T-cell (primary cell): ENCODE results near the gene GPR26. TPM values are rescaled to one million over a fixed set of nuclear protein-coding genes. Genes with fewer than 3 reads are reported as not detected.
"Not testable (repeated sequence)": the region's sequence is repeated elsewhere in the genome, so short reads cannot be mapped to it uniquely, and the experiment has no call there.

ENCODE experiments used
- ATAC-seq, 4 experiments: fragments of 200-7000 bp in 3 of 4; fragments of 150-1000 bp in 1 of 4; cut with Tn5 transposase; replicated peaks in 1 of 4; 1 replicate in 3 of 4; 2 replicates in 1 of 4; pipeline ENCODE4 v1.10.0; 2021; ENCODE audit warnings: moderate library complexity in 3 of 4, mild to moderate bottlenecking in 2 of 4, moderate number of reproducible peaks in 1 of 4
- CTCF ChIA-PET, 2 donors: fragments of 300-600 bp; sonication (Branson Sonifier 250); formaldehyde crosslinking; loops; one replicate each; lab custom pipeline; 2022; ENCODE audit warnings: antibody characterized with exemption in 2 of 2; lab: Charles Lee
- POLR2A ChIA-PET, 2 donors: fragments of 300-600 bp; sonication (Branson Sonifier 250); formaldehyde crosslinking; loops; one replicate each; lab custom pipeline; 2022; ENCODE audit warnings: antibody characterized with exemption in 2 of 2; lab: Charles Lee
- DNase-seq, 35 experiments: peaks; one replicate each; pipeline versions ENCODE4 v3.0.0 to v3.0.0-alpha.2; 2013 to 2023
- H3K27ac ChIP-seq: one replicate; pipeline ENCODE4 v1.5.1; 2013; ENCODE audit warnings: low read length
- H3K27me3 ChIP-seq, 2 experiments: replicated peaks in 1 of 2; 1 replicate in 1 of 2; 2 replicates in 1 of 2; pipeline versions ENCODE4 v1.6.1 to v1.7.0; 2013; ENCODE audit warnings: low read length in 1 of 2, mixed read lengths in 1 of 2; ENCODE audit not compliant: control insufficient read depth in 2 of 2, insufficient read depth in 2 of 2; ENCODE audit errors: extremely low read depth in 1 of 2
- H3K36me3 ChIP-seq, 2 donors: 1 replicate in 1 of 2; 2 replicates in 1 of 2; pipeline versions ENCODE4 v1.6.1 to v1.7.0; 2013; ENCODE audit warnings: low read length in 1 of 2; ENCODE audit not compliant: control insufficient read depth in 2 of 2, insufficient read depth in 1 of 2; ENCODE audit errors: extremely low read depth in 1 of 2
- H3K4me1 ChIP-seq, 2 experiments: 1 replicate in 1 of 2; 2 replicates in 1 of 2; pipeline versions ENCODE4 v1.6.1 to v1.7.0; 2013; ENCODE audit warnings: low read length in 2 of 2, mixed read lengths in 1 of 2; ENCODE audit not compliant: insufficient read depth in 2 of 2, control insufficient read depth in 1 of 2; ENCODE audit errors: extremely low read depth in 1 of 2
- H3K4me3 ChIP-seq, 2 donors: 1 replicate in 1 of 2; 2 replicates in 1 of 2; pipeline versions ENCODE4 v1.5.1 to v1.7.0; 2013; ENCODE audit warnings: mild to moderate bottlenecking in 2 of 2, low read length in 1 of 2, moderate library complexity in 1 of 2; ENCODE audit not compliant: control insufficient read depth in 1 of 2; ENCODE audit errors: extremely low read depth in 1 of 2
- H3K9me3 ChIP-seq: 2 replicates; pipeline ENCODE4 v1.7.0; 2013
- H3K27ac Mint-ChIP-seq, 2 donors: one replicate each; pipeline ENCODE4 v1.8.0; 2020 to 2021; ENCODE audit warnings: mild to moderate bottlenecking in 2 of 2, mixed read lengths in 2 of 2
- H3K27me3 Mint-ChIP-seq, 2 donors: one replicate each; pipeline ENCODE4 v1.8.0; 2021 to 2022; ENCODE audit warnings: mixed read lengths in 2 of 2
- H3K36me3 Mint-ChIP-seq: one replicate; pipeline ENCODE4 v1.8.0; 2021; ENCODE audit warnings: mixed read lengths
- H3K4me1 Mint-ChIP-seq, 3 donors: one replicate each; pipeline ENCODE4 v1.8.0; 2020 to 2022; ENCODE audit warnings: mixed read lengths in 3 of 3, mild to moderate bottlenecking in 1 of 3
- H3K4me3 Mint-ChIP-seq, 3 donors: one replicate each; pipeline ENCODE4 v1.8.0; 2020 to 2022; ENCODE audit warnings: mild to moderate bottlenecking in 3 of 3, mixed read lengths in 3 of 3, moderate library complexity in 3 of 3
- H3K9me3 Mint-ChIP-seq, 3 donors: one replicate each; pipeline ENCODE4 v1.8.0; 2020 to 2022; ENCODE audit warnings: mixed read lengths in 3 of 3
- WGBS: methylation state at CpG from one replicate; pipeline ENCODE4 v1.1.5; 2013; ENCODE audit warnings: missing lambda C conversion rate; ENCODE audit not compliant: insufficient coverage; 5-methylcytosine and 5-hydroxymethylcytosine counted together
- total RNA-seq, 35 experiments: library from RNA in 6 of 35; stranded (reverse) in 6 of 35; fragments of 120-200 nt in 1 of 35; gene quantifications; one replicate each; pipeline versions ENCODE4 v1.2.1 to v1.2.4 and lab custom pipeline; 2013 to 2026

GPR26 gene
- total RNA-seq, 5 donors from 2014 or later (not counting 1 experiment from before 2014, with no cell fraction given) = not detected

DNA sequence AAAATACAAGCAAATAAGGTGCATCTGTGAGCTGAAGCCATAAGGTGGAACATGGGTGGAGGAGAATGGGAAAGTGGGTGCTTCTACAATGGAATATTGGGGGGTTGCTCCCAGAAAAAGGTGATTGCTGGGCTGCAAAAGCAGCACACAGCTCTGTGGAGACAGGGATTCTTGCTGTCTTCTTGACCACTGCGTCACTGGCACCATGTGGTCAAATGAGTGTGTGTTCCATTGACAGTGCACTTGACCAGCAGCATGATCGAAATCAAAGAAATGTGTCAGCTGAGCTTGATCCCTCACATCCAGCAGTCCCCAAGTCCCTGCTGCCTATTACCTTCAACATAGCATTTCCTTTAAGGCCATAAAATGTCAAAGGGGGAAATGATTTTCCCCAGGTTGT, 56.2 kb downstream of the GPR26 start:
- Histone ChIP-seq H3K36me3 (no peaks in the 10 kb centered on the region), H3K4me3 (no peak overlapping the region), H3K27me3 (peaks cover 0 to 8% of the 10 kb centered on the region in 2 experiments), H3K27ac (no peak overlapping the region), H3K9me3 (no peaks in the 10 kb centered on the region), H3K4me1 (no peaks in the 10 kb centered on the region)
- Mint-ChIP-seq H3K4me1 (no peaks in the 10 kb centered on the region), H3K9me3 (peaks cover 0 to 5% (median 2%) of the 10 kb centered on the region in 3 donors), H3K36me3 (no peaks in the 10 kb centered on the region), H3K27me3 (peaks cover 0 to 12% of the 10 kb centered on the region in 2 donors), H3K27ac (no peak overlapping the region), H3K4me3 (no peak overlapping the region)
- WGBS = 100% methylated on average over 1 of the region's 2 CpGs
- ChIA-PET POLR2A (no interaction called here), CTCF (no interaction called here)
- no peak for ATAC-seq
- DNase-seq = no peak

DNA sequence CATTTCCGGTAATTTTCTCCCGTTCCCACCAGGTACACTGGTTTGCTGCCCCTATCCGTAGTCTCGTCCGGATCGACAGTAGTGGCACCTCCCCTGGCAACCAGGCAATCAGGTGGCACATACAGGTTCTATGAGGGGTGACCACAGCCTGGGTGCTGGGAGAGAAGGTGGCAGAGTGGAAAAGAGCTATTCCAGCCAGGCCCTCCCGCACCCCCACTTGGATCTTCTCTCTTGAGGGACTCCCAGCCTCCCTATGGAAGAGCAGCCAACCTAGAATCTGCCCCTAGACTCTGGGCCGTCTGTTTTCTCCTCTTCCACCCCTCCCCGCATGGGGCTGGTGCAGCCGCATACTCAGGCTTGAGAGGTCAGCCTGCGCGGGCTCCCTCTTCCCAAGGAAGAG, 58.6 kb downstream of the GPR26 start:
- H3K27me3 ChIP-seq = peaks cover 0 to 8% of the 10 kb centered on the region in 2 experiments
- H3K4me3 Mint-ChIP-seq = no peak overlapping the region
- H3K9me3 Mint-ChIP-seq = peaks cover 0 to 5% (median 0%) of the 10 kb centered on the region in 3 donors
- ATAC-seq (no peak), DNase-seq (no peak)
- ChIA-PET POLR2A (no interaction called here), CTCF (no interaction called here)
- no peaks in the 10 kb centered on the region for H3K36me3 ChIP-seq
- no peaks in the 10 kb centered on the region for H3K4me1 Mint-ChIP-seq
- no peak overlapping the region for H3K27ac ChIP-seq
- H3K4me3 ChIP-seq = no peak overlapping the region
- 94% methylated on average over 11 of the region's 12 CpGs for WGBS
- H3K9me3 ChIP-seq = no peaks in the 10 kb centered on the region
- peaks cover 2 to 13% of the 10 kb centered on the region in 2 donors for H3K27me3 Mint-ChIP-seq
- H3K36me3 Mint-ChIP-seq = no peaks in the 10 kb centered on the region
- no peaks in the 10 kb centered on the region for H3K4me1 ChIP-seq
- no peak overlapping the region for H3K27ac Mint-ChIP-seq

DNA sequence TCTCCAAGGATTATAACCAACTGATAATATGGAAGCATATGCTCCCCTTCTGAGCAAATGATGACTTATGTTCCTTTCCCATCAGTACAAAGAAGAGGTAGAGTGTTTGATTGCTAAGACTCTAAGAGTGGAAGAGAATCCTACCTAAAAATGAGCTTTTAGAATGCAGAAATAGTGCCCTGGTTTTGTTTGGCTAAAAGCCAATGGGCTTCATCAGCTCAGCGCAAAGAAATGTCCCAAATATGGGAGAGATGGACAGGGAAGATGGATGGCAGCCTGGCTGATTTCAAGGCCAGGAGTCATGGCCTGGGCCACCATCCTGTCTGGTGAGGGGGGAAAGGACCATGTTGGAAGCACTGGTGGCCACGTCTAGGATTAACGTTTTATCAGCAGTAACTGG, 60.2 kb downstream of the GPR26 start:
- Mint-ChIP-seq H3K4me3 (no peak overlapping the region), H3K4me1 (no peaks in the 10 kb centered on the region), H3K9me3 (peaks cover 0 to 5% (median 1%) of the 10 kb centered on the region in 3 donors), H3K27ac (no peak overlapping the region), H3K27me3 (peaks cover 2 to 13% of the 10 kb centered on the region in 2 donors), H3K36me3 (no peaks in the 10 kb centered on the region)
- Histone ChIP-seq H3K4me3 (no peak overlapping the region), H3K9me3 (no peaks in the 10 kb centered on the region), H3K27ac (no peak overlapping the region), H3K4me1 (no peaks in the 10 kb centered on the region), H3K27me3 (peaks cover 0 to 8% of the 10 kb centered on the region in 2 experiments), H3K36me3 (no peaks in the 10 kb centered on the region)
- ChIA-PET CTCF (interaction anchor here in 1 of 2 donors (0.6 kb wide), 1 partner anchor 1912 kb away, joined by 3 read pairs; no protein-coding TSS in a partner anchor), POLR2A (no interaction called here)
- DNase-seq = no peak
- 69% methylated on average over 3 of the region's 3 CpGs for WGBS
- no peak for ATAC-seq

DNA sequence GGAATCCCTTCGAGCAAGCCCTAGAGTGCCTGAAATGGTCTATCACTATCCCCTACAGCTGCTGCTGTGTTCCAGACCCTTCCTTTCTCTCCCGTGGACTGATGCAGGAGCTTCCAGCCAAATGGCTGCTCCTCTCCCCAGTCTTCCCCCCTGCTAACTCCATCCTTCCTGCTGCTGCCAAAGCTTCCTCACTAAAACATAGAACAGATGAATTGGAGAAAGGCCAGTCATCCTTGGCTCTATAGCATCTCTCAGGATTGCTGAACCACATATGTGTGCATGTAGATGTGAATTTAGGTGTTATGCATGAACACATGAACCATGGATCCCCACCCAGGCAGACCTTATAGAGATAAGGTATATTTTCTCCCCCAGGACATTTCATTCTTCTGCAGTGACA, 60.7 kb downstream of the GPR26 start:
- POLR2A ChIA-PET = no interaction called here
- Mint-ChIP-seq H3K4me1 (no peaks in the 10 kb centered on the region), H3K4me3 (no peak overlapping the region), H3K27ac (no peak overlapping the region), H3K27me3 (peaks cover 2 to 13% of the 10 kb centered on the region in 2 donors), H3K9me3 (peaks cover 0 to 5% (median 1%) of the 10 kb centered on the region in 3 donors), H3K36me3 (no peaks in the 10 kb centered on the region)
- CTCF ChIA-PET = interaction anchor here in 1 of 2 donors (0.6 kb wide), 1 partner anchor 1912 kb away, joined by 3 read pairs; no protein-coding TSS in a partner anchor
- H3K4me3 ChIP-seq = no peak overlapping the region
- H3K27ac ChIP-seq = no peak overlapping the region
- H3K36me3 ChIP-seq = no peaks in the 10 kb centered on the region
- H3K9me3 ChIP-seq = no peaks in the 10 kb centered on the region
- H3K27me3 ChIP-seq = peaks cover 0 to 8% of the 10 kb centered on the region in 2 experiments
- H3K4me1 ChIP-seq = no peaks in the 10 kb centered on the region
- 67% methylated on average over 1 of the region's 2 CpGs for WGBS
- DNase-seq = no peak
- no peak for ATAC-seq

DNA sequence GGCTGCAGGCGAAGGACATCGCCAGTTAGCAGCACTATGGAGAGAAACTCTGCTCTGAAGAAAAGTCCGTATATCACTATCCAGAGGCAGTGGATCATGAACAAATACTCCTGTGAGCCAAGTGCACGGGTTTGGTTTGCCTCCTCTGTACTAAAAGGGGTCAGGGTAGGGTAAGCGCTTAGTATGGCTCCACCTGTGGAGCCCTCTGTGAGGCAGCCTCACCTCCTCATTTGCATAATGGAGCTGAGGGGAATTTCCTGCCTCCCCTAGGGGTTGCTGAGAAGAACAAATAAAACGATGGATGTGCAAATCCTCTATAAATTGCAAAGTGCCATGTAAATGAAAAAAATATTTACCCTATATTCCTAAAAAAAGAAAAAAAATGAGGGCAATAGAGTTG, 63.4 kb downstream of the GPR26 start:
- ATAC-seq (no peak), DNase-seq (no peak)
- Mint-ChIP-seq H3K4me1 (no peaks in the 10 kb centered on the region), H3K27ac (no peak overlapping the region), H3K4me3 (no peak overlapping the region), H3K36me3 (no peaks in the 10 kb centered on the region), H3K27me3 (peaks cover 2 to 10% of the 10 kb centered on the region in 2 donors), H3K9me3 (peaks cover 0 to 11% (median 1%) of the 10 kb centered on the region in 3 donors)
- Histone ChIP-seq H3K9me3 (no peaks in the 10 kb centered on the region), H3K27ac (no peak overlapping the region), H3K27me3 (peaks cover 0 to 8% of the 10 kb centered on the region in 2 experiments), H3K36me3 (no peaks in the 10 kb centered on the region), H3K4me3 (no peak overlapping the region), H3K4me1 (no peaks in the 10 kb centered on the region)
- ChIA-PET POLR2A (no interaction called here), CTCF (no interaction called here)
- WGBS = 100% methylated on average over 3 of the region's 6 CpGs

DNA sequence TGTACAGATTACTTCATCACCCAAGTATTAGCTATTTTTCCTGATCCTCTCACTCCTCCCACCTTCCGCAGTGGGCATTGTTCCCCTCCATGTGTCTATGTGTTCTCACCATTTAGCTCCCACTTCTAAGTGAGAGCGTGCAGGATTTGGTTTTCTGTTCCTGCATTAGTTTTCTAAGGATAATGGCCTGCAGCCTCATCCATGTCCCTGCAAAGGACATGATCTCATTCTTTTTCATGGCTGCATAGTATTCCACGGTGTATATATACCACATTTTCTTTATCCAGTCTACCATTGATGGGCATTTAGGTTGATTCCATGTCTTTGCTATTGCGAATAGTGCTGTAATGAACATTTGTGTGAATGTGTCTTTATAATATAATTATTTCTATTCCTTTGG, 70.8 kb downstream of the GPR26 start:
- CTCF ChIA-PET, H3K27ac Mint-ChIP-seq, H3K9me3 ChIP-seq, H3K27ac ChIP-seq, H3K4me1 Mint-ChIP-seq, POLR2A ChIA-PET, H3K27me3 Mint-ChIP-seq, H3K36me3 Mint-ChIP-seq, H3K4me3 Mint-ChIP-seq, H3K27me3 ChIP-seq, H3K36me3 ChIP-seq, H3K4me1 ChIP-seq, DNase-seq, ATAC-seq, H3K4me3 ChIP-seq: not testable (repeated sequence)
- H3K9me3 Mint-ChIP-seq = peaks cover 5 to 12% (median 5%) of the 10 kb centered on the region in 3 donors
- WGBS = 100% methylated on average over 1 of the region's 4 CpGs

DNA sequence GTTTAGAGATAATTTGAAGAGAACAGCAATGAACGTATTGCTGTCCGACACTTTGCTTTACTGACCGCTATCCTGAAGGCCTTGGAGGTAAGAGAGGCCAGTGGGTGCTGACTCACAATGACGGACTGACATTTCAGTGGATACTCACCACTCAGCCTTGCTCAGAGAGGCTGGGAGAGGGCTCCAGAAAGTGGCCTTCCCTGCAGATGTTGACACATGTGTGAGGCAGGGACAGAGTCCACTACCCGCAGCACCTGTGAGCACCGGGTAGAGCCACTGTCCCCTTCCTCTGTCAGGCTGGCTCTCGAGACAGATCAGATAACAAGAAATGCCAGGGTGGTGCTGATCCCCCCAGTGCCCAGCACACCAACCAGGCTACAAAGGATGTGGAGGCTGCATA, 75.0 kb downstream of the GPR26 start:
- Histone ChIP-seq H3K36me3 (no peaks in the 10 kb centered on the region), H3K4me1 (no peaks in the 10 kb centered on the region), H3K9me3 (no peaks in the 10 kb centered on the region), H3K4me3 (no peak overlapping the region), H3K27me3 (peaks cover 0 to 17% of the 10 kb centered on the region in 2 experiments), H3K27ac (no peak overlapping the region)
- ChIA-PET POLR2A (no interaction called here), CTCF (no interaction called here)
- Mint-ChIP-seq H3K27ac (no peak overlapping the region), H3K36me3 (no peaks in the 10 kb centered on the region), H3K4me3 (no peak overlapping the region), H3K27me3 (peaks cover 0 to 11% of the 10 kb centered on the region in 2 donors), H3K4me1 (no peaks in the 10 kb centered on the region), H3K9me3 (peaks cover 0 to 5% (median 0%) of the 10 kb centered on the region in 3 donors)
- WGBS = 65% methylated on average over 7 of the region's 7 CpGs
- ATAC-seq (no peak), DNase-seq (no peak)
